IPS DF 4.7 (cell line): ENCODE data around the gene SULT1C2.
"Not testable (repeated sequence)": the region's sequence is repeated elsewhere in the genome, so short reads cannot be mapped to it uniquely, and the experiment has no call there.

Experiments
- DNase-seq: peaks from one replicate; pipeline ENCODE4 v3.0.0-alpha.2; 2013; ENCODE audit warnings: low spot score; ENCODE audit errors: extremely low read depth

The SULT1C2 gene

DNA sequence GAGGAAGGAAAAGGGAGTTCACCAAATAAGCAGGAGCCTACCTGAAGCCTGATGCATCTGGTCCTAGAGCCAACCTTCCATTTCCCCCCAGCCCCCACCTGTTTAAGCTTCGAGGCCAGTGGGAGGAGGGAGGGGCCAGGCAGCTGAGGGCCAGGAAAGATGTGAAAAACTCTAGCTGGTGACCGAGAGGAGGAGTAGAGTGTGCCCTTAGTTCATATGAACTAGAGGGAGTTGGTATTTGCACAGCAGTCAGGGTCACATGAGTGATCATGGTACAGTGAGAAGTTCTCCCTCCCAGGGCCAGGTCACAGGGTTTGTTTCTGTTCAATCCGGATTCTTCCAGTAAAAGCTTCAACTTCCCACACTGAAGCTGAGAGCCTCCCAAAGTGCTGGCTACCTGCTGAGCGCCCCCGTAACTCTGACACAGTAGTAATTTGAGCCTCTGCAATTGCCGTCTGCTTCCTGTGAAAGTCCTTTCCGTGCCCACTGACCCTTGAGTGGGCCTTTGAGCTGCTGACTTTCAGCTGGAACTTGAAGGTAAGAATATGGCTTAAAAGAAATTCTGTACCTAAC lies at the start of gene SULT1C2:
SULT1C2 (plus strand) TSS at position 362 of the 573 bp plus-strand sequence. CDS start 4,773 bp downstream, outside the sequence.
- peak; percentile 30 for DNase-seq

DNA sequence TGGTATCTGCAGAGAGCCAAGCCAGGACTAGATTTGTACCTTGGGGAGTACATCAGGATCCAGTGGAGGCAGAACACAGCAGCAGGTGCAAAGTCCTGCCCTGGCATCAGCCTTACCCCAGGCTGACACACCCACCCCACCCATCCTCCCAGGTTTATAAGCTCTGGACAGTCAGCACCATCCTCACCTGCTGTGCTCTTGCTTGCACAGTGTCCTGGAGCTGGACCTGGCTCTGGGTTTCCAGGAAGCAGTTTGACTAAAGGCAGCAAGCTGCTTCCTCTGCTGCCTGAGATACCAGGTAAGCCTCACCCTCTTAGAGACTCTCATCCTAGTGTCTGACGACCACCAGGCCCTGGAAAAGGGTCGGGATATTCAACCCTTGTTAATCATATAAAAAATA lies 48.9 kb upstream of the SULT1C2 start, which contains the start of gene SULT1C3:
SULT1C3 (plus strand) TSS at position 183 of the 400 bp plus-strand sequence. CDS start 7,227 bp downstream, outside the sequence.
- DNase-seq, result no peak

DNA sequence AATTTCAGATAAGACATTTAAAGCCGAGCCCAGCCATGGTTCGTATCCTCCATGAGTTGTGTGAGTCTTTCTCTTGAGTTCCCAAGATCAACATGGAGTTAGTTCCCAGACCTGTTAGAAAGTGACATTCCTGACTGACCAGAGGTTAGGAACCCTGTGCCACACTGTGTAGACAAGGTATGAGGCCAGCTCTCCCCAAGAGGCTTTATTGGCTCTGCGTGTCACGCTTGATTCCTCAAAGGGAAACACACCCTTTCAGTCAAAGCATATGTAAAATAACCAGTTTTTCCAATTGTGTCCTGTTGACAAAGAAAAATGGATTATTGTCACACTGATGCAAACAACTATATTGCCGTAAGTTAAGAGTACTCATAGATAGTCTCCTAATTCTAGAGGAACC lies 47.7 kb upstream of the SULT1C2 start:
- no peak for DNase-seq

DNA sequence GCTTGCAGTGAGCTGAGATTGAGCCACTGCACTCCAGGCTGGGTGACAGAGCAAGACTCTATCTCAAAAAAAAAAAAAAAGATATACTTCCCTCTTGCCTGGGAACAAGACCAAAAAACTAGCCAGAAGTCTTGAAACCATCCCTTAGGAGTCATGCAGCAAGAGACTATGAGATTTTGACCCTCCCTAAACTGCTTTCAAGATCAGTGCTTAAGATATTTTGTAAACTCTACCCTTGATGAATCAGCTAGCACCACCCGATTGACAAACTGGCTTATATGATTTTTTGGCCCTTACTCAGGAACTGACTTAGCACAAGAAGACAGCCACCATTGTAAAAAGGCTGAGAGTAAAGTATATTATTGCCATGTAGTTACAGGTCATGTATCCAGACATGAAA lies 45.1 kb upstream of the SULT1C2 start:
- DNase-seq, result no peak

DNA sequence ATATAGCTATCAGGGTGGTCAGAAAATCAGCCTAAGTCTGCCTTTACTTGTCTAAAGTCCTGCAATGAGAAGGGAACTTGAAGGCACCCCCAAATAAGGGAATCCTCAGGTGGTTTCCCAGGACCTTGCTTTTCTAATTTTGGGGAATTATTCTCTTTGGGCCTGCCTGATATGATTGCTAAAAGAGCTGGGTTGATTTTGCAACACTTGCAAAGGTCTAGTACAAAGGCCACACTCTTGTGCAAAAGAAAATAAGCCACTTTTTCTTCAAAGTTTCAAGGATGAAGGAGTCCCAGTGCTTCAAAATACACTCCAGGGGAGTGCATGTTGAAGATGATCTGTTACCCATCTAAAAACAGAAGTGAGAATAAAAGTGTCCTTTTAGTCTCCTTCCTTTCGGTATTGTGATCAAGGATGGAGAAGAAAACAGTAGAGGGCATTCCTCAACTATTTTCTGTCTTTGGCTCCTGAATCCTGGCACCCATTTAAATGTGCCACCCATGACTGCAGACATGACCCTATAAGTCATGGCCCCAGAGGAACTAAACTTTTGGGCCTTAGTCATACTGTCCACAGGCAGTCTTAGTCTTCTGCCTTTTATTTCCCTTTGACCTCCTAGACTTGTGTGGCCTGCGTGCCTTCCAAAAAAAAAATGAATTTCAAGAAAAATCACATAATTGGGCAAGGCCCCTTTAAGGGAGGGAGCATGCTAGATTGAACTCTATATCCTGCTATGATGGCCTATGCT lies 43.9 kb upstream of the SULT1C2 start:
- no peak for DNase-seq

DNA sequence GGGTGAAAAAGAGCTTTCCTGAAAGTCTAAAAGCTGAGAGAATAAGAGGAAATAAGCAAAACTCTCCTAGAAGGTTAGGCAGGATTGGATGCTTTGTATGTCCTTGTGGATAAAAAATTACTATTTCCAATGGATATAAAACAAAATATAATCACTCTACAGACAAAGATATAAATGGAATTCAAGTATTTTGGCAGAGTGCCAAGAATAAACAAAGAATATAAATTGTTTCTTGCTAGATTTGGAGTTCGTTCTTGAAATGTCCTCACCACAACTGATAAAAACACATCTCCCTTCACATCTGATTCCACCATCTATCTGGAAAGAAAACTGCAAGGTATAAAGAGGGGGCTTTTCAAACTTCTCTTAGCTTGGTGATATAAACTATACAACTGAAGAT lies 35.6 kb upstream of the SULT1C2 start:
- no peak for DNase-seq

DNA sequence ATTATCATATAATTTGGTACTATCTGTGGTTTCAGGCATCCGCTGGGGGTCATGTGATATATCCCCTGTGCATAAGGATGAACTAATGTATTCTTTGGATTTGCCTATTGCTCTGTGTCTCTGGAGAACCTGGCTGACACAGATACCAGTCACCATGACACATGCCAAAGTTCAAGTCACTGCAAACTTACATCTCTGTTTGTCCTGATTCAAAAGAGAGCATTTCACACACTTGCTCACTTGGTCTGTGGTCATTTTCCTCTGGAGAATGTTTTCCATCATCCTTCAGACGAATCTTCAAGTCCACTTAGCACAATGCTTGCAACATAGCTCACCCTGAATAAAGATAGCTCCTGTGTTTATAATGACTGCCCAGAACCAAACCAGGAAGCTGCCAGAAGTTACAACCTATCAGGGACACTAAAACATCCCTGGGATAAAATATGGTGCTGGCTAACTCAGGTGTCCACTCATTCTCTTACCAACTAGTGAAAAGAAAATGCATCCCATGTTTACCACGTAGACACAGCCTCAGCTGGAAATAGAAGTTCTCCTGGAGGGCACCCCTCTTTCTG lies 30.9 kb upstream of the SULT1C2 start:
- no peak for DNase-seq

DNA sequence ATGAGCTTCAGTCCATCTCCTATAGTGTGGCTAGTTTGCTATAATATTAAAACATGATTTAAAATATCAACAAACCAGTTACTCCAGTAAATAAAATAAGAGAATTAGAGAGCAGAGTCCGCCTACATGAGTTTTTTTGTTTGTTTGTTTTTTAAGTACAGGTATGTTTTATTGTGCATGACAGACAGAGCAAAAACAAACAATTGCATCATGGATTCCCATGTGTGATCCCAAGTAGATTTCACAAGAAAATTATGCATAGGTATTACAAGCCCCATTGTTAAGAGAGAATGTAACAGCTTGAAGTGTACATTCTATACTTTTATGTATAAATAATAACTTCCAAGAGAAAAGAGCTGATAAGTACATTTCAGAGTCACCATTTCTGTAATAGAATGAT lies 27.9 kb upstream of the SULT1C2 start:
- DNase-seq, result no peak

DNA sequence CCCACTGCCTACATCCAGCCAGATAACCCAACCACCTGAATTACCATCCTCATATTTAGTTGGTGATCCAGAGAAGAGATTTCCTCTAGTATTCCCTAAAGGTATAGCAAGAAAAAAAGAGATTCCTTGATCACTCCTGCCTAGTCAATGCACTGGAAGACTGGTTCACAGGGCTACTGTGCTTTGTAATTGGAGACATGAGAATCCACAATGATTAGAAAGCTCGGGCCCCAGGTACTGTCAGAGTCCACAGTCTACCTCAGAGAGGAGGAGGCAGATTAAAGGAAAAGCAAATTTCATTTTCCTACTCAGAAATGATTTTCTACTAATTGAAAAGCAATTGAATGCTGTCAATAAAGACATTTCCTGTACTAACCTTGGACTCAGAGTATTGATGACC lies 26.7 kb upstream of the SULT1C2 start:
- DNase-seq, result no peak

DNA sequence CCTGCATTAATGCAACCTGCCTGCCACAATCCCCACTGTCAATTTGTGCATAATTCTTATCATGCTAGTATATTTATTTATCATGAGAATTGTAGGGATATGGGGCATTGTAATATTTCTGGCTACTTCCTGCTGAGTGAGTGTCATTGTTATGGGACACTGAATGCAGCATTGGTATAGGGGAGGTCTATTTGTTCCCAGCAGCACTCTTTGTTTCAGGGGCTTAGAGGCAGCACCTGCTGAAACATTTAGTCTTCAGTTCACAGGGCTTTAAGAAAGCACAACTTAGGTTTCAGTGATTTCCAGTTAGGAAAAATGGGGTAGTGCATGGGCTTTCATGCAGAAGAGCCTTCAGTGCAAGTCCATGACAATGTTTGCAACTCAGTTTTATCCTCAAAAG lies 25.3 kb upstream of the SULT1C2 start:
- DNase-seq, result no peak

DNA sequence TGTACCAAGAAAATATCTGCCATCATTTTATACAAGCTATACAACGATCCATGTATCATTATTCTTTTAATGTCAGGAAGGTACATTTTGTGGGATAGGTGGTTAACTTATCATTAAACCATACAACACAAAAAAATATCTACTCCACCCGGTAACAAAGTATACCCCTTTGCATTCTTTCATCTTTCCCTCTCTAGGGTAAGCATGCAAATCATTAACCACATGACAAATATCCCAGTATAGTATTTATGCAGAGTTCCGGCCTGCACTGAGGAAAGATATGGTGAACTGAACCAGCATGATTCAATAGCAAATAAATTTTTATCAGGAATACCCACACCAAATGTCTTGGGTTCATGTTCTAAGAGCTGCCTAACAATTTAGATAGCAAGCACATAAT lies 22.5 kb upstream of the SULT1C2 start:
- no peak for DNase-seq

DNA sequence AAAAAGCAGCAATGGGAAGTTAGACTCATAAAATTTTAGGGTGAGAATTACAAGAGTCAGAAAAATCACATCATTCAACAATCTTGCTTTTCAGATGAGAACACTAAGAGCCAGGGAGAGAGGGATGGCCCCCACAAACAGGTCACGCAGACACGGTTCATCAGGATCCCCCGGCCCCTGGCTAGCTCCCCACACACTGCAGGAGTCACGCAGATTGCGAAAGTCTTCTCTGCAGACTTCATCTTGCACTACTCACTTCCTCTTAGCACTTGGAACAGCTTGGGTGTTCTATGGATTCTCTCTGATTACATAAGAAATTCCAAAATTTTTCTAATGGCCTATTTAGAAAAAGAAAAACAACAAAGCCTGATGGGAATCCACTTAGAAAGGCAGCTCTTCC lies 21.6 kb upstream of the SULT1C2 start:
- no peak for DNase-seq

DNA sequence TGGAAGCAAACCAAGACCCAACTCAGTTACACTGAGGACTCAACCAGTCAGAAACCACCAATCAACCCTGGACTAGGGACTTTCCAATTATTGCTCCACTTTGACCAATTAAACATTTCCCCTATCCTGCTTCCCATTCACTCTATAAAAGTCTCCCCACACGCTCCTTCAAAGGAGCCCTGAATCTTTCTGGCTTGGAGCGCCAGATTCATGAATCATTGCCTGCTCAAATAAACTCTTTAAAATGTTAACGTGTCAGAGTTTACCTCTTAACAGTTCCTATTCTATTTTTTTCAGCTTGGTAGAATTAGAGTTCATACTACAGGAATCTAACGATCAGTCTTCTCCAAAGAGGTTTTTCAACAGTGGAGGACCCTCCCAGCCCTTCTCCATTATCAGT lies 20.7 kb upstream of the SULT1C2 start:
- DNase-seq, result no peak

DNA sequence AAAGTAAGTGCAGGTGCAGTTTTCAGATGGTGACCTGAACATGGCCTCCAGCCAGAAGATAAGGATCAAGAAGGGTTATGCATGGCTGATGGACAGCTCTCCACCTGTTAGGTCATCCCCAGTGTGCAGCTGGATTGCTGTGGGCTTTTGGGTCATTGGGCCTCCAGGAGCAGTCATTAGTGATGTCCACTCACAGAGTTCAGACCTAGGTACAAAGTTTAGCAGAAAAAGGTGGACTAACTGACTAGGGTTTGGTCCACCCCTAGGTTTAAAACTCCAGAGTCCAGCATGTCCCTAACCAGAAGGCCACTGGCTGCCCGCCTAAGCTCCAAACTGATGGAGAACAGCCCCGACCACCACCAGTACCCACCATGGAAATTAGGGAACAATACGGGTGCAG lies 18.3 kb upstream of the SULT1C2 start:
- no peak for DNase-seq

DNA sequence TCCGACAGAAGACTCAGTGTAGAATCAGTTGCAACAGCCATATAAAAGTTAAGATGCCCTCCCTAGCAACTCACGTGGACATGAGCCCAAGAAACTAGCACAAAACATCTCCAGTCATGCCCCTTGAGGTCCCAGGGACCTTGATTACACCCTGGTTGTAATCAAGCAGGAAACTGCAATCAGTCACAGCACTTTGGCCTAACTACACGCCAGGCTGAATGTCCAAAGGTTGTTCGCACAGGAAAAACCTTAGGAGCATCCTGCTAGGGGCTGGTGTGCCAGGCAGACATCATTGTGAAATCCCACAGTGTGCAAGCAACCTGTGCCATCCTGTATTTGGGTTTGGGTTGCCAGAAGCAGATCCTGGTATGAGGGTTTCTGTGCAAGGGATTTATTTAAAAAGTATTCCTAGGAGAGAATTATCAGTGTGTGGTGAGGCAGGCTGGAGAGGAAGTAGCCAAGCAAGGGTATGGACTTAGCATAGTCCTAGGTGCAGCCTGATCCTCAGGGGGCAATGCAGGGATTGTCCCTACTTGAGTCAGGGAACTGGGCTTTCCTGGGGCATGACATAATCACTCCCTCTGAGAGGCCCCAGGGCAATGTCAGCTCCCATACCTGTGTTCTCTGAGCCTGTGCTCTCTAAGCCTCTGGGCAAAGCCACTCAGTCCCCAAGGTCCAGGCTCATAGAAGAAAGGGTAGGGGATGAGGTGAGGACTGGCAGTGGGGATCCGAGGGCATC lies 17.8 kb upstream of the SULT1C2 start:
- no peak for DNase-seq

DNA sequence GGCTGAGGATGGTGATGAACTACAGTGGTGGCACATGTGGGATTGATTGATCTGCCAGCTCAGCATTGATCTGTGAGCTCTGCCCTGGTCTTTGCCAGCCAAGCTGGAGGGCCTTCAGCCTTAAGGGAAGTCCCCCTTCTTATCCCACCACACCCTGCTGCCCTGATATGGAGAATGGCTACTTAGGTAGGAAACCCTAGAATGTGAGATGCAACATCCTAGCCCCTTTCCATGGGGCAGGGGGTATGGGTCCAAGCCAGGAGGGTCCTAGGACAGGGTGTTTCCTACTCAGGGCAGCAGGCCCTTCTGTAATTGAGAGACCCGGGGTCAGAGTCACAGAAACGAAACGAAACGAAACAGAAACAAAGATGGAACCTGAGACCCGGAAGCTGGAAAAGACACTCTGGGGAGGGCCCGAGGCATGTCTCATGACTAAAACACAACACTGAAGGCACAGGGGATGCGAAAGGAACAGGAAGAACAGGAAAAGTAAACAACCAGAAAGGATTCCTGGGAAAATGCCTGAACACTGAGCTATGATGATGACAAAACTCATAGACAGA lies 16.9 kb upstream of the SULT1C2 start:
- DNase-seq, result no peak

DNA sequence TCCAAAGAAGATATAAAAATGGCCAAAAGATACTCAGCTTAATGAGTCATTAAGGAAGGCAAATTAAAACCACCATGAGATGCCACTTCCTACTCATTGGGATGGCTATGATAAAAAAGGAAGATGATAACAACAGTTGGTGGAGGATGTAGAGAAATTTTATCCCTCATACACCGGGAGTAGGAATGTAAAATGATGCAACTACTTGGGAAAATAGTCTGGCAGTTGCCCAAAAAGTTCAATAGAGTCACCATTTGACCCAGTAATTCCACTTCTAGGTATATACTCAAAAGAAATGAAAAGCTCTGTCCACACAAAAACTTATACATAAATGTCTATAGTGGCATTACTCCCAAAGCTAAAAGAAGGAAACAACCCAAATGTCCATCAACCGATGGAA lies 10.1 kb upstream of the SULT1C2 start:
- no peak for DNase-seq

DNA sequence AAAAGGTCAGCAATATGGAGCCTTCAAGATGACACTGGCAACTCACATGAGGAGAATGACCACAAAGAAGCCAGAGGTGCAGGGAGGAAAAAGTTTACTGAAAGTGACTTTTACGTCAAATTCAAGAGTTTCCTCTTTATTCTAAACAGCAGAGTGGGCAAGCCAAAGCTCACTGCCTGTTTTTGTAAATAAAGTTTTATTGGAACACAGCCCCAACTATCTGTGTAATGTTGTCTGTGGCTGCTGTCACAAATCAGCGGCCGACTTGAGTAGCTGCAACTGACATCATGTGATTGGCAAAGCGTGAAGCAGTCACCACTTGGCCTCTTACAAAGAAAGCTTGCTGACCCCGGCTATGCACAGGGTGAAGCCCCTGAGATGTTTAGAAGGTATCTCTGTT lies 9.2 kb upstream of the SULT1C2 start:
- no peak for DNase-seq

DNA sequence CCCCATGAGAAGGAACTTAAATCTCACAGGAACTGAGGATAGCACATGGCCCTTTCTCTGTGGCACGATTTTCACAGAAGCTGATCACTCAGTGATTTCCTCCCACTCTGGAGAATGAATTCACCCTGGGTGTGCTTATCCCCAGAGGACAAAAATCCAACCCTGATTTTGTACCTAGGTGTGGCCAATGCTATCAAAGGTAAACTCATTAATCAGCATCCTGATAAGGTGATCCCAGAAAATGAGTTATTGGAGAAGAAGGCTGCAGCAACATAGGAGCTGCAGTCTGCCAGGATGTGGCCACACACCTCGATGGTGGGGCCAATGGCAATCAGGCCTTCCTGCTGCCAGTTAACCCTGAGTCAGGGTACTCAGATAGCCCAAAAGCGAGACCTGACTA lies 8.2 kb upstream of the SULT1C2 start:
- DNase-seq, result no peak

DNA sequence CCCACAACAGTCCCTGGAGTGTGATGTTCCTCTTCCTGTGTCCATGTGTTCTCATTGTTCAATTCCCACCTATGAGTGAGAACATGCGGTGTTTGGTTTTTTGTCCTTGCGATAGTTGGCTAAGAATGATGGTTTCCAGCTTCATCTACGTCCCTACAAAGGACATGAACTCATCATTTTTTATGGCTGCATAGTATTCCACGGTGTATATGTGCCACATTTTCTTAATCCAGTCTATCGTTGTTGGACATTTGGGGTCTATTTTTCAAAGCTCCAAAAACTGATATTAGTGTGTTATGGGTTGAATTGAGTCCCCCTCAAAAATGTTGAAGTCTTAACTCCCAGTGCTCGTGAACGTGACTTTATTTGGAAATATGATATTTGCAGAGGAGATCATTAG lies 4.1 kb upstream of the SULT1C2 start:
- not testable (repeated sequence) for DNase-seq

DNA sequence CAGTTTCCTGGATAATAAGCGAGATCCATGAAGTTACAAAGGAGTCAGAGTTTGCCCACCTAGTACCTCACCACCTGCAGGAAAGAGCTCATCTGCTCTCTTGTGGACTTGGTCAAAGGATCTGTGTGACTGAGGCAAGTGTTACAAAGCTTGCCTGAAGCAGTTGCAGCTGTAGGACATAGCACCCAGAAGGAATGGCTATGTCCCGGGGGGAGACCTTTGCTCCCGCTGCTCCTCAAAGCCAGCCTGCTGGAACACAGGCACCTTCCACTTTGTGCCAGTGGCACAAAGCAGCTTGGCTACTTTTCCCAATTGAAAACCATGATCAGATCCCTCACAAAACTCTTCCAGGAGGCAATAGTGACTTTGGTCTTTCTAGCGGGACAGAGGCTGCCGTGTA lies 3.1 kb upstream of the SULT1C2 start:
- no peak for DNase-seq

DNA sequence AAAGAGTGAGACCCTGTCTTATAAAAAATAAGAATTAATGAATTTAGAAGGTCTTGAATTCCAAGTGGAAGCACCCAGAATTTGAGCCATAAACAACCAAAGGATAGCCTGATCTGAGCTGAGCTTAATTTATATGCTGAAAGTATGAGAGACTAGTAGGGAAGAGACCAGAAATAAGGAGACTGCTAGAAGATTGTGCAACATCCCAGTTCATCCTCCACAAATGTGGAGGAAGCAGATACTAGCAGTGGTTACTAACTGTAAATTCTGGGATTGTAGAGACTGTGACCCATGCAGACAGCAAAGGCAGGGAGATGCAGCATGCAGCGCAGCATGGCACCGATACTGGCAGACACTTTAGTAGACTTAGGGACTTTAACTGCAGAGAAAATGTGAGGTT lies 1.5 kb upstream of the SULT1C2 start:
- no peak for DNase-seq
